IMR-90 (cell line): ENCODE results near the gene NRG4. TPM values are rescaled to one million over a fixed set of nuclear protein-coding genes. Genes with fewer than 3 reads are reported as not detected.

Source experiments
- ATAC-seq: fragments of 200-7000 bp; cut with Tn5 transposase; 2 replicates; pipeline ENCODE4 v1.9.1; 2020; ENCODE audit warnings: low read depth, mild to moderate bottlenecking, moderate library complexity
- BruUV-seq: library from RNA; stranded (reverse); fragments of 400-500 nt; replicated peaks from 2 replicates; lab custom pipeline; 2021; lab: Mats Ljungman, UMichigan
- CTCF ChIA-PET: fragments of 300-600 bp; formaldehyde crosslinking; extraction: SDS; loops from one replicate; lab custom pipeline; 2021; ENCODE audit warnings: antibody characterized with exemption; lab: Yijun Ruan, JAX
- POLR2A ChIA-PET: fragments of 300-600 bp; sonication (Branson Sonifier 250); formaldehyde crosslinking; loops from one replicate; lab custom pipeline; 2022; ENCODE audit warnings: antibody characterized with exemption; ENCODE audit not compliant: unreplicated experiment; lab: Charles Lee
- DNase-seq: peaks from one replicate; pipeline ENCODE4 v3.0.0; 2013
- H2AFZ ChIP-seq: replicated peaks from 2 replicates; pipeline ENCODE3; 2013; ENCODE audit warnings: low read length, mild to moderate bottlenecking; ENCODE audit not compliant: poor library complexity
- H2AK5ac ChIP-seq: 2 replicates; pipeline ENCODE4 v1.6.1; 2013; ENCODE audit warnings: low read depth, low read length, inconsistent platforms
- H2AK9ac ChIP-seq: replicated peaks from 2 replicates; pipeline ENCODE3; 2013; ENCODE audit warnings: mild to moderate bottlenecking, low read depth, low read length, moderate library complexity; ENCODE audit not compliant: poor library complexity
- H2BK120ac ChIP-seq: 2 replicates; pipeline ENCODE4 v1.6.1; 2013; ENCODE audit warnings: low read depth, low read length, inconsistent platforms
- H2BK15ac ChIP-seq: 3 replicates; pipeline ENCODE4 v1.6.1; 2013; ENCODE audit warnings: low read depth, low read length, inconsistent platforms
- H2BK20ac ChIP-seq: 2 replicates; pipeline ENCODE4 v1.6.1; 2013; ENCODE audit warnings: low read depth, mild to moderate bottlenecking, inconsistent platforms, low read length, moderate library complexity
- H2BK5ac ChIP-seq: 2 replicates; pipeline ENCODE4 v1.6.1; 2013; ENCODE audit warnings: mild to moderate bottlenecking, low read depth, low read length, inconsistent platforms; ENCODE audit not compliant: poor library complexity, severe bottlenecking
- H3K14ac ChIP-seq: replicated peaks from 2 replicates; pipeline ENCODE4 v1.6.1; 2013; ENCODE audit warnings: low read depth, low read length, inconsistent platforms
- H3K18ac ChIP-seq: 2 replicates; pipeline ENCODE4 v1.6.1; 2013; ENCODE audit warnings: low read depth, low read length, control low read depth
- H3K23ac ChIP-seq: 2 replicates; pipeline ENCODE4 v1.6.1; 2013; ENCODE audit warnings: low read depth, low read length, inconsistent platforms
- H3K27ac ChIP-seq: 2 replicates; pipeline ENCODE4 v1.5.1; 2013; ENCODE audit warnings: mild to moderate bottlenecking, control low read depth, low read length; ENCODE audit not compliant: insufficient read depth
- H3K27me3 ChIP-seq: 2 replicates; pipeline ENCODE4 v1.6.1; 2013; ENCODE audit warnings: low read length; ENCODE audit not compliant: control insufficient read depth, insufficient read depth
- H3K36me3 ChIP-seq: 2 replicates; pipeline ENCODE4 v1.6.1; 2013; ENCODE audit warnings: low read length, mixed read lengths; ENCODE audit not compliant: control insufficient read depth, insufficient read depth
- H3K4ac ChIP-seq: 2 replicates; pipeline ENCODE4 v1.6.1; 2013; ENCODE audit warnings: low read depth, low read length, inconsistent platforms
- H3K4me1 ChIP-seq: 2 replicates; pipeline ENCODE4 v1.6.1; 2013; ENCODE audit warnings: low read length, mixed read lengths; ENCODE audit not compliant: control insufficient read depth, insufficient read depth
- H3K4me2 ChIP-seq: 2 replicates; pipeline ENCODE4 v1.6.1; 2013; ENCODE audit warnings: low read depth, mild to moderate bottlenecking, control low read depth, low read length, moderate library complexity
- H3K4me3 ChIP-seq: 2 replicates; pipeline ENCODE4 v1.5.1; 2013; ENCODE audit warnings: low read depth, mild to moderate bottlenecking, control low read depth, low read length, moderate library complexity; ENCODE audit not compliant: insufficient read depth
- H3K56ac ChIP-seq: 2 replicates; pipeline ENCODE4 v1.6.1; 2013; ENCODE audit warnings: low read length, inconsistent platforms; ENCODE audit not compliant: insufficient read depth; ENCODE audit errors: extremely low read depth
- H3K79me1 ChIP-seq, 2 experiments: 2 replicates each; pipeline ENCODE4 v1.6.1; 2013; ENCODE audit warnings: low read length in 2 of 2, inconsistent platforms in 1 of 2, low read depth in 1 of 2
- H3K9ac ChIP-seq: 2 replicates; pipeline ENCODE4 v1.6.1; 2013; ENCODE audit warnings: low read depth, low read length, control low read depth
- H3K9me1 ChIP-seq: 2 replicates; pipeline ENCODE4 v1.6.1; 2013; ENCODE audit warnings: low read length, inconsistent platforms; ENCODE audit not compliant: insufficient read depth
- H3K9me3 ChIP-seq: 2 replicates; pipeline ENCODE4 v1.6.1; 2013; ENCODE audit warnings: low read length; ENCODE audit not compliant: control insufficient read depth, insufficient read depth
- H4K20me1 ChIP-seq: 2 replicates; pipeline ENCODE4 v1.6.1; 2013; ENCODE audit warnings: low read length, inconsistent platforms; ENCODE audit not compliant: insufficient read depth
- H4K5ac ChIP-seq: 2 replicates; pipeline ENCODE4 v1.6.1; 2013; ENCODE audit warnings: mild to moderate bottlenecking, low read depth, low read length, control low read depth
- H4K8ac ChIP-seq, 2 experiments: 2 replicates each; pipeline ENCODE4 v1.6.1; 2013; ENCODE audit warnings: low read depth in 2 of 2, low read length in 2 of 2, control low read depth in 1 of 2, inconsistent platforms in 1 of 2
- H4K91ac ChIP-seq: 2 replicates; pipeline ENCODE4 v1.6.1; 2013; ENCODE audit warnings: low read depth, low read length, inconsistent platforms; ENCODE audit not compliant: insufficient read depth
- BHLHE40 ChIP-seq: fragments of 150-350 bp; IDR thresholded peaks from 2 replicates; pipeline ENCODE4 v1.6.1; 2016; ENCODE audit warnings: mild to moderate bottlenecking, low read depth, low read length
- CEBPB ChIP-seq: IDR thresholded peaks from 2 replicates; pipeline ENCODE4 v1.6.1; 2012; ENCODE audit warnings: low read depth, low read length, improper control_type of control experiment
- CHD1 ChIP-seq: IDR thresholded peaks from 2 replicates; pipeline ENCODE4 v1.6.1; 2012; ENCODE audit warnings: low read depth, low read length, improper control_type of control experiment
- CTCF ChIP-seq: conservative IDR thresholded peaks from 2 replicates; pipeline ENCODE4 v1.5.1; 2012; ENCODE audit warnings: mild to moderate bottlenecking, low read depth, low read length, improper control_type of control experiment
- ELK1 ChIP-seq: fragments of 150-350 bp; IDR thresholded peaks from 2 replicates; pipeline ENCODE4 v1.6.1; 2016; ENCODE audit warnings: low read depth, mild to moderate bottlenecking, low read length, moderate library complexity, borderline replicate concordance
- FOS ChIP-seq: fragments of 150-350 bp; IDR thresholded peaks from 2 replicates; pipeline ENCODE4 v1.6.1; 2016; ENCODE audit warnings: low read depth, low read length
- MAFK ChIP-seq: IDR thresholded peaks from 2 replicates; pipeline ENCODE4 v1.6.1; 2012; ENCODE audit warnings: low read depth, low read length, improper control_type of control experiment
- MAZ ChIP-seq: IDR thresholded peaks from 2 replicates; pipeline ENCODE4 v1.6.1; 2012; ENCODE audit warnings: low read depth, mild to moderate bottlenecking, low read length, improper control_type of control experiment, moderate library complexity, borderline replicate concordance
- NFE2L2 ChIP-seq: fragments of 150-350 bp; IDR thresholded peaks from 2 replicates; pipeline ENCODE4 v1.6.1; 2016; ENCODE audit warnings: low read depth, mild to moderate bottlenecking, low read length
- POLR2A ChIP-seq: IDR thresholded peaks from 2 replicates; pipeline ENCODE4 v1.6.1; 2012; ENCODE audit warnings: mild to moderate bottlenecking, low read depth, low read length
- RAD21 ChIP-seq: IDR thresholded peaks from 2 replicates; pipeline ENCODE4 v1.6.1; 2012; ENCODE audit warnings: low read length, improper control_type of control experiment
- RCOR1 ChIP-seq: IDR thresholded peaks from 2 replicates; pipeline ENCODE4 v1.6.1; 2012; ENCODE audit warnings: mild to moderate bottlenecking, low read length, improper control_type of control experiment; ENCODE audit not compliant: insufficient replicate concordance
- RFX5 ChIP-seq: IDR thresholded peaks from 2 replicates; pipeline ENCODE4 v1.8.0; 2012; ENCODE audit warnings: low read depth, mild to moderate bottlenecking, low read length, moderate library complexity
- SMC3 ChIP-seq: fragments of 150-350 bp; IDR thresholded peaks from 2 replicates; pipeline ENCODE4 v1.6.1; 2016; ENCODE audit warnings: low read depth, mild to moderate bottlenecking, antibody characterized with exemption, low read length, moderate library complexity
- WGBS, 2 experiments: methylation state at CpG; one replicate each; pipeline versions ENCODE4 v1.1.5 to v1.1.7; 2013; ENCODE audit warnings: missing lambda C conversion rate in 2 of 2; ENCODE audit not compliant: insufficient read length in 1 of 2; ENCODE audit errors: extremely low coverage in 2 of 2; 5-methylcytosine and 5-hydroxymethylcytosine counted together
- dilution Hi-C: fragments of 300-500 bp; cut with HindIII; formaldehyde crosslinking; loops from one replicate; pipeline ENCODE4 v1.14.3; 2018; ENCODE audit warnings: low sequenced_read_pairs; ENCODE audit not compliant: unreplicated experiment
- in situ Hi-C: fragments of 300-500 bp; cut with MboI; formaldehyde crosslinking; loops from 3 replicates; pipeline ENCODE4 v1.14.3; 2019; ENCODE audit warnings: low sequenced_read_pairs, inconsistent platforms, mixed read lengths
- intact Hi-C: fragments of 100-400 bp; cut with micrococcal nuclease; formaldehyde crosslinking; loops from 2 replicates; pipeline ENCODE4 v1.10.0; 2022
- polyA plus RNA-seq, 3 experiments: library from polyadenylated mRNA; depleted of rRNA; stranded (reverse); fragments of >200 nt; gene quantifications; 2 replicates each; pipeline ENCODE4 v1.2.3, GENCODE V29; 2012; ENCODE audit warnings: low replicate concordance in 1 of 3
- total RNA-seq: library from RNA; depleted of rRNA; stranded (reverse); fragments of >200 nt; gene quantifications from 2 replicates; pipeline ENCODE4 v1.2.3, GENCODE V29; 2012
- TF ChIP-seq, protein P1 (sequence below): fragments of 150-350 bp; IDR thresholded peaks from 2 replicates; pipeline ENCODE4 v1.6.1; 2017; ENCODE audit warnings: mild to moderate bottlenecking, antibody characterized with exemption, low read length, low read depth

Gene NRG4
- total and polyA plus RNA-seq, 2 of the 4 experiments (the other 2 are of a cell fraction): not detected

- H2AFZ ChIP-seq: no peak overlapping the region
- no peak overlapping the region for H3K56ac ChIP-seq
- ATAC-seq (no peak), DNase-seq (no peak)
- CTCF ChIA-PET: interaction anchor here (0.6 to 1.2 kb wide), 4 partner anchors 12 to 111 kb away, joined by 3 to 4 read pairs (median 4); no protein-coding TSS in a partner anchor
- H3K4me2 ChIP-seq: no peak overlapping the region
- H4K91ac ChIP-seq: no peak overlapping the region
- no peak overlapping the region for H2AK5ac ChIP-seq
- intact Hi-C loops: no loop called here
- no peak overlapping the region for H3K4ac ChIP-seq
- BruUV-seq: no TSS peak
- H3K9ac ChIP-seq: no peak overlapping the region
- H3K18ac ChIP-seq: no peak overlapping the region
- H2AK9ac ChIP-seq: no peak overlapping the region
- no peaks in the 10 kb centered on the region for H3K27me3 ChIP-seq
- peaks cover 20 to 53% of the 10 kb centered on the region in 2 experiments; a peak in 3 of 4 replicates for H3K79me1 ChIP-seq
- no peaks in the 10 kb centered on the region for H3K9me3 ChIP-seq
- no peak overlapping the region for H2BK120ac ChIP-seq
- H3K4me3 ChIP-seq: no peak overlapping the region
- no peak overlapping the region for H3K27ac ChIP-seq
- no peak overlapping the region for H3K23ac ChIP-seq
- dilution Hi-C loops: no loop called here
- H4K8ac ChIP-seq: no peak overlapping the region
- no peak overlapping the region for H2BK20ac ChIP-seq
- no peak overlapping the region for H3K14ac ChIP-seq
- H2BK5ac ChIP-seq: no peak overlapping the region
- H3K36me3 ChIP-seq: peaks cover 15% of the 10 kb centered on the region
- no peaks in the 10 kb centered on the region for H3K4me1 ChIP-seq
- in situ Hi-C loops: no loop called here
- WGBS, 2 experiments: 57% methylated on average over 1 of the region's 5 CpGs; no CpG with 5 or more reads in 1 of the 2 experiments
- H3K9me1 ChIP-seq: peaks cover 6% of the 10 kb centered on the region
- POLR2A ChIA-PET: interaction anchor here (0.5 kb wide), 2 partner anchors 95 to 1679 kb away, joined by 3 to 7 read pairs; no protein-coding TSS in a partner anchor
- no peak overlapping the region for H4K5ac ChIP-seq
- no peak overlapping the region for H2BK15ac ChIP-seq
- peaks cover 8% of the 10 kb centered on the region; the same call in 1 of the 2 replicates for H4K20me1 ChIP-seq
- TF ChIP-seq ELK1 (no peak), SMC3 (no peak), POLR2A (no peak), FOS (no peak), RAD21 (no peak), BHLHE40 (no peak), RCOR1 (no peak), CEBPB (no peak), CTCF (no peak), RFX5 (no peak), MAFK (no peak), MAZ (no peak), NFE2L2 (no peak), CHD1 (no peak)
- TF ChIP-seq, protein P1, sequence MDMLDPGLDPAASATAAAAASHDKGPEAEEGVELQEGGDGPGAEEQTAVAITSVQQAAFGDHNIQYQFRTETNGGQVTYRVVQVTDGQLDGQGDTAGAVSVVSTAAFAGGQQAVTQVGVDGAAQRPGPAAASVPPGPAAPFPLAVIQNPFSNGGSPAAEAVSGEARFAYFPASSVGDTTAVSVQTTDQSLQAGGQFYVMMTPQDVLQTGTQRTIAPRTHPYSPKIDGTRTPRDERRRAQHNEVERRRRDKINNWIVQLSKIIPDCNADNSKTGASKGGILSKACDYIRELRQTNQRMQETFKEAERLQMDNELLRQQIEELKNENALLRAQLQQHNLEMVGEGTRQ: no peak
These were observed 82.2 kb downstream of the NRG4 start for GRCh38 chr15:75929799-75930565.
